ENCODE data around the gene NEK2. TPM values are rescaled to one million over a fixed set of nuclear protein-coding genes. Genes with fewer than 3 reads are reported as not detected.
A peak's percentile ranks its signal among the peaks of the same experiment; 100 is the strongest.
"Not testable (repeated sequence)": the region's sequence is repeated elsewhere in the genome, so short reads cannot be mapped to it uniquely, and the experiment has no call there.

NEK2 gene
- total RNA-seq, 1 donor = 17.7 TPM

- H3K4me3 ChIP-seq (ENCODE audit: low read depth, low read length) = no peak overlapping the region
- TF ChIP-seq CTCF (IDR thresholded peaks at IDR 0.05; ENCODE audit: insufficient read depth, low read depth, low read length) = no peak
- no peak for DNase-seq (ENCODE audit: low read depth)
These were observed 19.9 kb upstream of the NEK2 start for GRCh38 chr1:211695135-211695816.

- DNase-seq (ENCODE audit: low read depth); H3K4me3 ChIP-seq (ENCODE audit: low read depth, low read length): not testable (repeated sequence)
These were observed 18.5 kb upstream of the NEK2 start for GRCh38 chr1:211693911-211694310.

DNA sequence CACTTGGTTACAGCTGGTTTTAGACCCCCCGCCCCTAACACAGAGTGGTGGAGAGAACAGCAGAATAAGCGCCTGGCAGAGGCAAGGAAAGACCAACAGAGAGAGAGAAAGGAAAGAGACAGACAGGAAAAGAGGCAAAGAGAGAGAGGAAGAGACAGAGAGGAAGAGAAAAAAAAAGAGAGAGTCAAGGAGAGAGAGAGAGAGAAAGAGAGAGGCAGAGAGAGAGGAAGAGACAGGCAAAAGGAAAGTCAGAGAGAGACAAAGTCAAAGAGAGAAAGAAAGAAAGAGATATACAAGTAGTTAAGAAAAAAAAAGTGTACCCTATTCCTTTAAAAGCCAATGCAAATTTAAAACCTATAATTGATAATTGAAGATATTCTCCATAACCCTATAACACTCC lies 13.0 kb upstream of the NEK2 start:
- no peak for DNase-seq (ENCODE audit: low read depth)
- TF ChIP-seq CTCF (IDR thresholded peaks at IDR 0.05; ENCODE audit: insufficient read depth, low read depth, low read length) = no peak
- no peak overlapping the region for H3K4me3 ChIP-seq (ENCODE audit: low read depth, low read length)

- DNase-seq (ENCODE audit: low read depth) = no peak
- TF ChIP-seq CTCF (IDR thresholded peaks at IDR 0.05; ENCODE audit: insufficient read depth, low read depth, low read length) = no peak
- no peak overlapping the region for H3K4me3 ChIP-seq (ENCODE audit: low read depth, low read length)
These were observed 12.2 kb upstream of the NEK2 start for GRCh38 chr1:211687462-211688215.

- TF ChIP-seq CTCF (IDR thresholded peaks at IDR 0.05; ENCODE audit: insufficient read depth, low read depth, low read length) = no peak
- no peak overlapping the region for H3K4me3 ChIP-seq (ENCODE audit: low read depth, low read length)
- no peak for DNase-seq (ENCODE audit: low read depth)
These were observed 10.4 kb upstream of the NEK2 start for GRCh38 chr1:211685823-211686222.

GRCh38 chr1:211684791-211685190 lies 9.4 kb upstream of the NEK2 start:
- TF ChIP-seq CTCF (IDR thresholded peaks at IDR 0.05; ENCODE audit: insufficient read depth, low read depth, low read length) = no peak
- peak; percentile 34 for DNase-seq (ENCODE audit: low read depth)
- H3K4me3 ChIP-seq (ENCODE audit: low read depth, low read length) = no peak overlapping the region

- TF ChIP-seq CTCF (IDR thresholded peaks at IDR 0.05; ENCODE audit: insufficient read depth, low read depth, low read length) = no peak
- H3K4me3 ChIP-seq (ENCODE audit: low read depth, low read length) = no peak overlapping the region
These were observed 8.9 kb upstream of the NEK2 start for GRCh38 chr1:211684331-211684730.

More at GRCh38 chr1:211684331-211684730, 8.9 kb upstream of the NEK2 start:
- DNase-seq (ENCODE audit: low read depth) = no peak
